ENCODE results near the gene ITPR1. TPM values are rescaled to one million over a fixed set of nuclear protein-coding genes. Genes with fewer than 3 reads are reported as not detected.

Gene ITPR1
- total and polyA plus RNA-seq, 4 donors, result 3.7 to 39.4 (median 8.2) TPM

DNA sequence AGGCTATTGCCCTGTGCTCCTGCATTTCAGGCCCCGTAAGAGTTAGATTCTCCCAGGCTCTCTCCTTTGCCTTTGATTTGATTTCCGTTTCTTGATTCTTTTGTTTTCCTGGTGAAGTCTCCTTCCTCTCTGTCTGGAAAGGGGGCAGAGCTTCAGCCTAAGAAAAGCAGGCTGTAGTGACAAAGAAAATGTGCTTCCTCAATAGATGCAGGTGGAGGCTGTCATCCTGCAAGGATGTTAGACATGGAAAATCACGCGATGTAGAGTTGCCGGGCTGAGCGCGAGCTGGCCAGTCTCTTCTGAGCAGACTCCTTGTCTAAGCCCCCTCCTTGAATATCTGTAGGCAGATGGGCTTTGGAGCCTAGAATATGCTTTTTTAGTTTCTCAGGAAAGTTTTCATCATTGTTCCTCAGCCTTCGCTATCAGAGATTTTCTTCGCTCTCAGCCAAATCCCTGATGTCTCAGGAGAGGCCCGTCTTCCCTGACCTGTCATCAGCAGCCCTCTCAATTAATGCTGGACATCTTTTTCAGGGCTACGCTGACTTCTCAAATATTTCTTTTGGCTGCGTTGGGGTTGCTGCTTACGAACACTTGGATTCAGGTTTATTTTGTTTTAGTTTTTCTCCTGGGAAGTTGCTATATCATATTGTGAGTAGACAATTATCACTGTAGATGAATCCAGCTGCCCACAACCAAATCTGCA, 163.6 kb downstream of the ITPR1 start:
- WGBS, result 88% methylated on average over 13 of the region's 13 CpGs
- no peak for DNase-seq (ENCODE audit: low spot score)
- Histone ChIP-seq H3K9me3 (ENCODE audit: control insufficient read depth in 4 of 4, low read length in 3 of 4) (no peaks in the 10 kb centered on the region), H3K27me3 (ENCODE audit: control insufficient read depth in 4 of 4, insufficient read depth in 4 of 4, low read length in 3 of 4) (no peaks in the 10 kb centered on the region), H3K4me1 (ENCODE audit: control insufficient read depth in 4 of 4, insufficient read depth in 4 of 4, low read length in 3 of 4) (peaks cover 0 to 3% (median 1%) of the 10 kb centered on the region in 4 donors), H3K9ac (ENCODE audit: low read depth in 1 of 2, low read length in 2 of 2) (no peak overlapping the region), H3K36me3 (ENCODE audit: control insufficient read depth in 4 of 4, insufficient read depth in 3 of 4, low read depth in 1 of 4, low read length in 3 of 4) (peaks cover 0 to 5% (median 1%) of the 10 kb centered on the region in 4 donors), H3K27ac (ENCODE audit: low read depth in 1 of 2, low read length in 2 of 2) (no peak overlapping the region), H3K4me3 (ENCODE audit: low read depth in 1 of 3, low read length in 3 of 3) (no peak overlapping the region)
- TF ChIP-seq FOXA1 (IDR thresholded peaks at IDR 0.05) (no peak), SP1 (IDR thresholded peaks at IDR 0.05) (no peak), YY1 (IDR thresholded peaks at IDR 0.05) (no peak), TAF1 (conservative IDR thresholded peaks at IDR 0.05) (no peak), RXRA (IDR thresholded peaks at IDR 0.05) (no peak), GABPA (IDR thresholded peaks at IDR 0.05 in 1 of 2, conservative IDR thresholded peaks at IDR 0.05 in 1 of 2) (no peak)
- TF ChIP-seq, protein P1, sequence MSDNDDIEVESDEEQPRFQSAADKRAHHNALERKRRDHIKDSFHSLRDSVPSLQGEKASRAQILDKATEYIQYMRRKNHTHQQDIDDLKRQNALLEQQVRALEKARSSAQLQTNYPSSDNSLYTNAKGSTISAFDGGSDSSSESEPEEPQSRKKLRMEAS (IDR thresholded peaks at IDR 0.05), result no peak

DNA sequence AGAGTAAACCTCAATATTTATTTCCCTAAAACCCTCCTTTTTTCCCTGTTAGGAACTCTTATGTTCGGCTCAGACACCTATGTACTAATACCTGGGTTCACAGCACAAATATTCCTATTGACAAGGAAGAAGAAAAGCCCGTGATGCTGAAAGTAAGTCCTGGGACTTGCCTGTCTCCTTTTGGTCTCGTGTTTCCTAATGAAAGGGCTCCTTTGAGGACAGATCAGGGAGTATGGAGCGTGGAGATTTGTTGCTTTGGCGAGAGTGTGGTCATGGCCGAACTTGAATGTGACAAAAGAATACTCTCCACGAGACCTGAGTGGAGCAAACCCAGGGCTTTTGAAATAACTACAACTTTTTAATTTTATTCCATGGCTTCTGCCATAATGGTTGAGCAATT, 167.8 kb downstream of the ITPR1 start:
- no peak for DNase-seq (ENCODE audit: low spot score)
- Histone ChIP-seq H3K27me3 (ENCODE audit: control insufficient read depth in 4 of 4, insufficient read depth in 4 of 4, low read length in 3 of 4) (no peaks in the 10 kb centered on the region), H3K4me1 (ENCODE audit: control insufficient read depth in 4 of 4, insufficient read depth in 4 of 4, low read length in 3 of 4) (no peaks in the 10 kb centered on the region), H3K36me3 (ENCODE audit: control insufficient read depth in 4 of 4, insufficient read depth in 3 of 4, low read depth in 1 of 4, low read length in 3 of 4) (peaks cover 0 to 2% (median under 1%) of the 10 kb centered on the region in 4 donors), H3K4me3 (ENCODE audit: low read depth in 1 of 3, low read length in 3 of 3) (no peak overlapping the region), H3K9me3 (ENCODE audit: control insufficient read depth in 4 of 4, low read length in 3 of 4) (no peaks in the 10 kb centered on the region), H3K27ac (ENCODE audit: low read depth in 1 of 2, low read length in 2 of 2) (no peak overlapping the region), H3K9ac (ENCODE audit: low read depth in 1 of 2, low read length in 2 of 2) (no peak overlapping the region)
- WGBS, result 93% methylated on average over 7 of the region's 7 CpGs
- TF ChIP-seq FOXA2 (IDR thresholded peaks at IDR 0.05), result no peak
- no peak for TF ChIP-seq NR2F2 (IDR thresholded peaks at IDR 0.05)
- TF ChIP-seq, protein P2, sequence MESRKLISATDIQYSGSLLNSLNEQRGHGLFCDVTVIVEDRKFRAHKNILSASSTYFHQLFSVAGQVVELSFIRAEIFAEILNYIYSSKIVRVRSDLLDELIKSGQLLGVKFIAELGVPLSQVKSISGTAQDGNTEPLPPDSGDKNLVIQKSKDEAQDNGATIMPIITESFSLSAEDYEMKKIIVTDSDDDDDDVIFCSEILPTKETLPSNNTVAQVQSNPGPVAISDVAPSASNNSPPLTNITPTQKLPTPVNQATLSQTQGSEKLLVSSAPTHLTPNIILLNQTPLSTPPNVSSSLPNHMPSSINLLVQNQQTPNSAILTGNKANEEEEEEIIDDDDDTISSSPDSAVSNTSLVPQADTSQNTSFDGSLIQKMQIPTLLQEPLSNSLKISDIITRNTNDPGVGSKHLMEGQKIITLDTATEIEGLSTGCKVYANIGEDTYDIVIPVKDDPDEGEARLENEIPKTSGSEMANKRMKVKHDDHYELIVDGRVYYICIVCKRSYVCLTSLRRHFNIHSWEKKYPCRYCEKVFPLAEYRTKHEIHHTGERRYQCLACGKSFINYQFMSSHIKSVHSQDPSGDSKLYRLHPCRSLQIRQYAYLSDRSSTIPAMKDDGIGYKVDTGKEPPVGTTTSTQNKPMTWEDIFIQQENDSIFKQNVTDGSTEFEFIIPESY (IDR thresholded peaks at IDR 0.05), result no peak

DNA sequence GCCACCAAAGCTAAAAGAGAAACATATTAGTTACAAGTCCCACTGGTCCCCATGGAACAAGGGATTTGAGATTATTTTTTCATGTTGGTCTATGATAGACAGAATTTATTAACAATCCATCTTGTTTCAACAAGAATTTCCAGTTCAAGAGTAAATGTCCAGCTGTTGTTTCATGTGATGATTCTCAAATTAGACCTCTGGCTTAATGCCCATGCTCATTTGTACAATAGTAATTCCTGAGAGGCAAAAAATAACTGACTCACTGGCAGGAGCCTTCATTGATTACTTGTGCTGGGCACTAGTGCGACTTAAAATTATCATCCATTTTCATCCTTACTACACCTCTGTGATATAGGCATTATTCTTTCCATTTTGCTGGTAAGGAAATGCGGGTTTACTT, 171.3 kb downstream of the ITPR1 start:
- no peak overlapping the region for H3K4me3 ChIP-seq (ENCODE audit: low read depth in 1 of 3, low read length in 3 of 3)
- no peak for DNase-seq (ENCODE audit: low spot score)
- H3K9me3 ChIP-seq (ENCODE audit: control insufficient read depth in 4 of 4, low read length in 3 of 4), result no peaks in the 10 kb centered on the region
- TF ChIP-seq GABPA (IDR thresholded peaks at IDR 0.05 in 1 of 2, conservative IDR thresholded peaks at IDR 0.05 in 1 of 2) (no peak), NR2F2 (IDR thresholded peaks at IDR 0.05) (no peak), SP1 (IDR thresholded peaks at IDR 0.05) (no peak), YY1 (IDR thresholded peaks at IDR 0.05) (no peak)
- TF ChIP-seq, protein P3, sequence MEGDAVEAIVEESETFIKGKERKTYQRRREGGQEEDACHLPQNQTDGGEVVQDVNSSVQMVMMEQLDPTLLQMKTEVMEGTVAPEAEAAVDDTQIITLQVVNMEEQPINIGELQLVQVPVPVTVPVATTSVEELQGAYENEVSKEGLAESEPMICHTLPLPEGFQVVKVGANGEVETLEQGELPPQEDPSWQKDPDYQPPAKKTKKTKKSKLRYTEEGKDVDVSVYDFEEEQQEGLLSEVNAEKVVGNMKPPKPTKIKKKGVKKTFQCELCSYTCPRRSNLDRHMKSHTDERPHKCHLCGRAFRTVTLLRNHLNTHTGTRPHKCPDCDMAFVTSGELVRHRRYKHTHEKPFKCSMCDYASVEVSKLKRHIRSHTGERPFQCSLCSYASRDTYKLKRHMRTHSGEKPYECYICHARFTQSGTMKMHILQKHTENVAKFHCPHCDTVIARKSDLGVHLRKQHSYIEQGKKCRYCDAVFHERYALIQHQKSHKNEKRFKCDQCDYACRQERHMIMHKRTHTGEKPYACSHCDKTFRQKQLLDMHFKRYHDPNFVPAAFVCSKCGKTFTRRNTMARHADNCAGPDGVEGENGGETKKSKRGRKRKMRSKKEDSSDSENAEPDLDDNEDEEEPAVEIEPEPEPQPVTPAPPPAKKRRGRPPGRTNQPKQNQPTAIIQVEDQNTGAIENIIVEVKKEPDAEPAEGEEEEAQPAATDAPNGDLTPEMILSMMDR (IDR thresholded peaks at IDR 0.05; ENCODE audit: low read depth, low read length, missing input control), result no peak
- peaks cover 0 to 7% (median under 1%) of the 10 kb centered on the region in 4 donors for H3K36me3 ChIP-seq (ENCODE audit: control insufficient read depth in 4 of 4, insufficient read depth in 3 of 4, low read depth in 1 of 4, low read length in 3 of 4)
- WGBS, result 94% methylated on average over 2 of the region's 2 CpGs
- H3K27ac ChIP-seq (ENCODE audit: low read depth in 1 of 2, low read length in 2 of 2), result no peak overlapping the region
- no peaks in the 10 kb centered on the region for H3K4me1 ChIP-seq (ENCODE audit: control insufficient read depth in 4 of 4, insufficient read depth in 4 of 4, low read length in 3 of 4)
- no peak overlapping the region for H3K9ac ChIP-seq (ENCODE audit: low read depth in 1 of 2, low read length in 2 of 2)
- H3K27me3 ChIP-seq (ENCODE audit: control insufficient read depth in 4 of 4, insufficient read depth in 4 of 4, low read length in 3 of 4), result no peaks in the 10 kb centered on the region
